ENCODE measurements around the gene MAZ.

DNA sequence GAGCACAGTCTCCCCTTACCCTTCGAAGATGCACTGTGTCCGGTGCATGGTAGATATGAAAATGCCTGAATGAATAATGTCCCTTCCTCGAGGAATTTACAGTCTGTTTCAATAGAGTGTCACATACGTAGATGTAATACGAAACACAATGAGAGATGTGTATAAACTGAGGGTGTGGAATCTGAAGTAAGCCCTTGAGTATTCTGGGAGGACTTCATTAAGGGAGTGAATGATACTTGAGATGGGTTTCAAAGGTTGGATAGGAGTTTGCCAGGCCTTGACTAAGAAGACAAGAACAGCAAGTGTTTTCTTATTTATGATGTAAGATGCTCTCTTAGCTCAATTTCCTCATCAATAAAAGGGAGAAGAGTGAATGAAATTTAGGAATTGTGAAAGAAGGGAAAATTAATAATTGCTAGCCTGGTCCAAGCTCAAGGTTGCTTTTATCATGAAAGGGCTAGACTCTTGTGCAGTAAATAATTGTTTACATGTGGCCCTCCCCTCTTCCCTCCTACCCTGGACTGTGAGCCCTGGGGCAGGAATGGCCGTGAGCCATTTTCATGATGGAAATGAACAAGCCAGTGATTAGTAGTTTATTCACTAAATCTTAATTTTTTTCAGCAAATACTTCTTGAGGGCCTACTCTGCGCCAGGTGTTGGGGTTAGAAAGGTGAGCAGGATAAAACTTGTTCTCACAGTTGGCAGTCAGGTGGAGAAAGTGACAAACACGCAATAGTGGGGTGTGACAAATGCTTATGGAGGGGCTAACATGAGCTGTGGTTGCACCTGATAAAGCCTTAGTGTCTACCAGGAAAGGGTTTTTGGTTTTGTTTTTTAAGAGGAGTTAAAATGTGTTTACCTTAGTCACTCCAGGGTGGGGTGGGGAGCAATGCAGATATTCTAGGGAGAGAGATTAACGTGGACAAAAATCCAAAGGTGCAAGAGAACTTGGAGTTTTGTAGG, 14.2 kb upstream of the MAZ start:
- TF ChIP-seq, protein P1, sequence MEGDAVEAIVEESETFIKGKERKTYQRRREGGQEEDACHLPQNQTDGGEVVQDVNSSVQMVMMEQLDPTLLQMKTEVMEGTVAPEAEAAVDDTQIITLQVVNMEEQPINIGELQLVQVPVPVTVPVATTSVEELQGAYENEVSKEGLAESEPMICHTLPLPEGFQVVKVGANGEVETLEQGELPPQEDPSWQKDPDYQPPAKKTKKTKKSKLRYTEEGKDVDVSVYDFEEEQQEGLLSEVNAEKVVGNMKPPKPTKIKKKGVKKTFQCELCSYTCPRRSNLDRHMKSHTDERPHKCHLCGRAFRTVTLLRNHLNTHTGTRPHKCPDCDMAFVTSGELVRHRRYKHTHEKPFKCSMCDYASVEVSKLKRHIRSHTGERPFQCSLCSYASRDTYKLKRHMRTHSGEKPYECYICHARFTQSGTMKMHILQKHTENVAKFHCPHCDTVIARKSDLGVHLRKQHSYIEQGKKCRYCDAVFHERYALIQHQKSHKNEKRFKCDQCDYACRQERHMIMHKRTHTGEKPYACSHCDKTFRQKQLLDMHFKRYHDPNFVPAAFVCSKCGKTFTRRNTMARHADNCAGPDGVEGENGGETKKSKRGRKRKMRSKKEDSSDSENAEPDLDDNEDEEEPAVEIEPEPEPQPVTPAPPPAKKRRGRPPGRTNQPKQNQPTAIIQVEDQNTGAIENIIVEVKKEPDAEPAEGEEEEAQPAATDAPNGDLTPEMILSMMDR (IDR thresholded peaks at IDR 0.05) = no peak
- no peak for TF ChIP-seq POLR2A (IDR thresholded peaks at IDR 0.05)
